VCaP (cell line): ENCODE measurements around the gene RETN.

Experiments
- H3K27ac ChIP-seq: fragments of 450-650 bp; 2 replicates; pipeline ENCODE4 v1.5.1; 2017
- CTCF ChIP-seq: fragments of 450-650 bp; conservative IDR thresholded peaks from 2 replicates; pipeline ENCODE4 v1.5.1; 2017; ENCODE audit warnings: mild to moderate bottlenecking, moderate library complexity

Gene RETN

GRCh38 chr19:7677669-7678311 lies 8.9 kb downstream of the RETN start:
- H3K27ac ChIP-seq = no peak overlapping the region

GRCh38 chr19:7678971-7679751 lies 10.3 kb downstream of the RETN start:
- peak; percentile 63 for TF ChIP-seq CTCF
- no peak overlapping the region for H3K27ac ChIP-seq

More at GRCh38 chr19:7677669-7678311, 8.9 kb downstream of the RETN start:
- TF ChIP-seq CTCF = no peak

- no peak for TF ChIP-seq CTCF
- peak overlapping the region; percentile 79; the same call in 1 of the 2 replicates for H3K27ac ChIP-seq
Measured at GRCh38 chr19:7679771-7680605, 11.1 kb downstream of the RETN start.

GRCh38 chr19:7680606-7681339 lies 11.9 kb downstream of the RETN start, which contains the start of gene TRAPPC5:
TSS of gene TRAPPC5 (plus strand) at chr19:7680833. CDS start at chr19:7682254, 1,421 bp downstream.
- TF ChIP-seq CTCF = peak; percentile 92
- H3K27ac ChIP-seq = peak within 1 kb of the TSS; percentile 79; the same call in 1 of the 2 replicates

- TF ChIP-seq CTCF = peak; percentile 41
- peak overlapping the region; percentile 79; the same call in 1 of the 2 replicates for H3K27ac ChIP-seq
Measured at GRCh38 chr19:7681340-7682174, 12.7 kb downstream of the RETN start.

GRCh38 chr19:7682175-7682855 lies 13.5 kb downstream of the RETN start:
- TF ChIP-seq CTCF = no peak
- no peak overlapping the region for H3K27ac ChIP-seq
